K562 (cell line): ENCODE data around the gene NUDT1. TPM values are rescaled to one million over a fixed set of nuclear protein-coding genes. Genes with fewer than 3 reads are reported as not detected.

Experiments
- ATAC-seq: fragments of 200-7000 bp; cut with Tn5 transposase; 3 replicates; pipeline ENCODE4 v1.9.1; 2020; ENCODE audit warnings: moderate library complexity
- BruUV-seq: library from RNA; stranded (reverse); fragments of 400-500 nt; replicated peaks from 2 replicates; lab custom pipeline; 2021; lab: Mats Ljungman, UMichigan
- CTCF ChIA-PET: fragments of 300-600 bp; formaldehyde crosslinking; extraction: SDS; loops from one replicate; lab custom pipeline; 2021; ENCODE audit warnings: low intra/inter-chr PET ratio; lab: Yijun Ruan, JAX
- POLR2A ChIA-PET: fragments of 300-600, 350-650 bp; sonication (Branson Sonifier 250); formaldehyde crosslinking; extraction: SDS; loops from one replicate; lab custom pipeline; 2021; ENCODE audit warnings: antibody characterized with exemption, inconsistent platforms; lab: Yijun Ruan, JAX
- DNase-seq, 4 experiments: peaks; one replicate each; pipeline versions ENCODE4 v3.0.0 to v3.0.0-alpha.2; 2011 to 2018; ENCODE audit warnings: low spot score in 3 of 4, mixed read lengths in 3 of 4; ENCODE audit errors: extremely low read depth in 1 of 4
- FAIRE-seq: peaks from 2 replicates; lab custom pipeline; 2011; peaks lifted over from hg19 to GRCh38; lab: Jason Lieb, UNC
- H2AFZ ChIP-seq: 2 replicates; pipeline ENCODE4 v1.6.0; 2011; ENCODE audit warnings: low read depth, low read length, control low read depth, inconsistent platforms
- H3K27ac ChIP-seq: fragments of 200-600 bp; 3 replicates; pipeline ENCODE4 v1.8.0; 2011; ENCODE audit warnings: low read depth, mild to moderate bottlenecking, control low read depth, inconsistent platforms, low read length, moderate library complexity, mixed read lengths; ENCODE audit errors: extremely low read depth
- H3K27me3 ChIP-seq, 2 experiments: fragments of 300-600 bp in 1 of 2; 2 replicates in 1 of 2; 3 replicates in 1 of 2; pipeline versions ENCODE4 v1.6.0 to v1.8.0; 2011; ENCODE audit warnings: inconsistent platforms in 2 of 2, low read length in 2 of 2, mild to moderate bottlenecking in 1 of 2, mixed read lengths in 1 of 2, moderate library complexity in 1 of 2; ENCODE audit not compliant: control insufficient read depth in 2 of 2, insufficient read depth in 2 of 2
- H3K36me3 ChIP-seq: fragments of 300-600 bp; 3 replicates; pipeline ENCODE4 v1.8.0; 2011; ENCODE audit warnings: mild to moderate bottlenecking, low read length, inconsistent platforms; ENCODE audit not compliant: control insufficient read depth, insufficient read depth
- H3K4me1 ChIP-seq, 2 experiments: fragments of 200-600 bp in 1 of 2; replicated peaks in 1 of 2; 2 replicates in 1 of 2; 3 replicates in 1 of 2; pipeline versions ENCODE4 v1.5.1 to v1.8.0; 2011; ENCODE audit warnings: inconsistent platforms in 2 of 2, low read length in 2 of 2, mild to moderate bottlenecking in 1 of 2, mixed read lengths in 1 of 2, moderate library complexity in 1 of 2; ENCODE audit not compliant: control insufficient read depth in 2 of 2, insufficient read depth in 2 of 2
- H3K4me2 ChIP-seq: 2 replicates; pipeline ENCODE4 v1.6.1; 2011; ENCODE audit warnings: low read length, control low read depth, inconsistent platforms, mixed read lengths; ENCODE audit not compliant: insufficient read depth
- H3K4me3 ChIP-seq: fragments of 200-600 bp; sonication (generic), shearing (Covaris generic); 2 replicates; pipeline ENCODE4 v1.5.1; 2016; ENCODE audit warnings: control low read depth, inconsistent platforms
- H3K79me2 ChIP-seq: fragments of 200-600 bp; 3 replicates; pipeline ENCODE4 v1.8.0; 2011; ENCODE audit warnings: low read length, inconsistent platforms; ENCODE audit not compliant: control insufficient read depth, insufficient read depth
- H3K9ac ChIP-seq, 2 experiments: 2 replicates each; pipeline versions ENCODE4 v1.6.0 to v1.6.1; 2011; ENCODE audit warnings: low read depth in 2 of 2, low read length in 2 of 2, control low read depth in 1 of 2, inconsistent platforms in 1 of 2, mild to moderate bottlenecking in 1 of 2, mixed read lengths in 1 of 2; ENCODE audit not compliant: insufficient read depth in 1 of 2
- H3K9me1 ChIP-seq: one replicate; pipeline ENCODE4 v1.6.0; 2011; ENCODE audit warnings: inconsistent platforms, mild to moderate bottlenecking, low read length, moderate library complexity; ENCODE audit not compliant: control insufficient read depth, insufficient read depth
- H3K9me3 ChIP-seq: replicated peaks from 2 replicates; pipeline ENCODE4 v1.5.1; 2011; ENCODE audit warnings: low read depth, low read length, inconsistent platforms; ENCODE audit not compliant: control insufficient read depth, insufficient read depth
- H4K20me1 ChIP-seq: replicated peaks from 2 replicates; pipeline ENCODE4 v1.6.1; 2011; ENCODE audit warnings: low read length, inconsistent platforms, mixed read lengths; ENCODE audit not compliant: control insufficient read depth, insufficient read depth
- EZH2 ChIP-seq: IDR thresholded peaks from 2 replicates; pipeline ENCODE4 v1.6.1; 2012; ENCODE audit warnings: low read depth, mild to moderate bottlenecking, inconsistent platforms, low read length, borderline replicate concordance
- GTF2E2 ChIP-seq: fragments of 200-800 bp; sonication (Bioruptor generic); IDR thresholded peaks from 2 replicates; pipeline ENCODE4 v1.6.1; 2016; ENCODE audit warnings: missing genetic modification characterization, missing compliant biosample characterization
- KLF10 ChIP-seq: fragments of 250-450 bp; sonication (Bioruptor Pico); IDR thresholded peaks from 2 replicates; pipeline ENCODE4 v1.6.1; 2021; ENCODE audit warnings: matching md5 sums
- LARP7 ChIP-seq: fragments of 450-650 bp; IDR thresholded peaks from 2 replicates; pipeline ENCODE4 v1.6.1; 2016
- POLR2B ChIP-seq: fragments of 450-650 bp; IDR thresholded peaks from 2 replicates; pipeline ENCODE4 v1.6.1; 2018; ENCODE audit warnings: low read depth; ENCODE audit not compliant: partially characterized antibody
- SIX5 ChIP-seq, 2 experiments: IDR thresholded peaks; 2 replicates each; pipeline ENCODE4 v1.6.1; 2011; ENCODE audit warnings: low read length in 2 of 2, borderline replicate concordance in 1 of 2, low read depth in 1 of 2, mild to moderate bottlenecking in 1 of 2, moderate library complexity in 1 of 2; ENCODE audit not compliant: insufficient read depth in 1 of 2
- ZNF197 ChIP-seq: fragments of 200-800 bp; sonication (Bioruptor generic); IDR thresholded peaks from 2 replicates; pipeline ENCODE4 v1.6.1; 2016; ENCODE audit warnings: low read depth, missing genetic modification characterization, missing compliant biosample characterization
- ZNF57 ChIP-seq: fragments of 450-650 bp; formaldehyde crosslinking; IDR thresholded peaks from 2 replicates; pipeline ENCODE4 v1.4.0; 2020; ENCODE audit warnings: mild to moderate bottlenecking, moderate library complexity
- WGBS: fragments of 100-300 bp; shearing (Covaris generic); methylation state at CpG from one replicate; pipeline ENCODE4 v1.1.6; 2016; ENCODE audit warnings: low coverage, mixed read lengths; ENCODE audit not compliant: insufficient coverage; ENCODE audit errors: missing lambda C conversion rate; 5-methylcytosine and 5-hydroxymethylcytosine counted together
- in situ Hi-C: fragments of 300-500 bp; cut with MboI; formaldehyde crosslinking; loops from 4 replicates; pipeline ENCODE4 v1.15.0; 2018; ENCODE audit warnings: inconsistent platforms, mixed read lengths
- intact Hi-C: fragments of 100-400 bp; cut with micrococcal nuclease; formaldehyde crosslinking; loops from 2 replicates; pipeline ENCODE4 v1.14.2; 2022
- polyA plus RNA-seq, 8 experiments: library from polyadenylated mRNA; depleted of rRNA in 4 of 8; stranded (reverse) in 5 of 8; unstranded in 3 of 8; fragments of >200 nt; fragmentation: Nextera tagmentation in 2 of 8; fragmentation: Illumina TruSeq in 1 of 8; extraction: Ambion mirVana in 2 of 8; extraction: Trizol in 1 of 8; gene quantifications; 2 replicates each; pipeline versions ENCODE4 v1.2.1 to v1.2.3, GENCODE V29; 2011 to 2014; ENCODE audit warnings: inconsistent platforms in 1 of 8, missing spikeins in 1 of 8
- total RNA-seq, 7 experiments: library from RNA; depleted of rRNA in 6 of 7; stranded (reverse); fragments of >200 nt in 6 of 7; fragmentation: Illumina TruSeq in 2 of 7; extraction: Trizol in 2 of 7; gene quantifications; 2 replicates each; pipeline versions ENCODE4 v1.2.1 to v1.2.3, GENCODE V29; 2011 to 2021; ENCODE audit warnings: low replicate concordance in 1 of 7
- TF ChIP-seq, protein P1 (sequence below): IDR thresholded peaks from 2 replicates; pipeline ENCODE4 v1.6.1; 2012; ENCODE audit warnings: low read depth, low read length, improper control_type of control experiment, borderline replicate concordance
- TF ChIP-seq, protein P2 (sequence below): fragments of 450-650 bp; IDR thresholded peaks from 2 replicates; pipeline ENCODE4 v1.6.1; 2016; ENCODE audit warnings: mild to moderate bottlenecking

The NUDT1 gene
- total and polyA plus RNA-seq, 9 of the 15 experiments (the other 6 are each of a cell fraction or from before 2014, with no cell fraction given), result 5.3 to 73.3 (median 29.6) TPM

DNA sequence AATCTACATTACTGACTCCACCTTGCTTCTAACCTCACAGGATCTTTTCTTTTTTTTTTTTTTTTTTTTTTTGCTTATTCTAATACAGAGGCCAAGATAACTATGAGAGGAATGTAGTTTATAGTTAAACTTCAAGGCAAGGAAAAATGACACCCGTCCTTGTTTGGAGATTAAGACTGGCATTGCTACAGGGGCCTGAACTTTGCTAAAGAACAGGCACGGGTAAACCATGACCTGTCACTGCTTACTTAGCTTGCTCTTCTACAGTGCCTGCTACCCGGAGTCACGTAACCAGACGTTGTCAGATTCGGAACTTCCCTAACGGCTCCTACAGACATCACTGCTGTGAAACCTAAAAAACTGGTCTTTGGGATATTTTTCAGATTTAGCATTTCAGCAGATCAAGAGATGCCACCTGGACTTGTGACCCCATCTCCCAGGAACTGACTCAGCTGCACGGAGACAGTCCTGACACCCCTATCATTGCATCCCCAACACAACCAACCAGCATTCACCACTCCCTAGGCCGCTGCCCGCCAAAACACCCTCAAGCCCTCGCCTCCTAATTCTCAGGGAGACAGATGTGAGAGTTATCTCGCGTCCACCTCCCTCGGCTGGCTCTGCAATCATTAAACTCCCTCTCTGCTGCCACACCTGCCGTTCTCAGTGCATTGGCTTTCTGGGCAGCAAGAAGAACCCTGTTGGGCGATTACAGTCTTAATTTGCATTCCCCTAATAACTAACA is 36.8 kb upstream of the NUDT1 start:
- POLR2A ChIA-PET, result interaction anchor here (2.1 kb wide), 1 partner anchor 10 kb away, joined by 5 read pairs; no protein-coding TSS in a partner anchor
- no TSS peak for BruUV-seq
- CTCF ChIA-PET, result no interaction called here
- intact Hi-C loops (loop anchor here (10.0 kb wide), 1 partner anchor 630 kb away; the partner anchor contains the start of gene PSMG3), in situ Hi-C loops (loop anchor here (10.0 kb wide), 1 partner anchor 620 kb away; no protein-coding TSS in a partner anchor)
- Histone ChIP-seq H3K27me3 (no peaks in the 10 kb centered on the region), H2AFZ (no peak overlapping the region), H3K79me2 (no peaks in the 10 kb centered on the region), H3K9me1 (no peaks in the 10 kb centered on the region), H4K20me1 (no peaks in the 10 kb centered on the region; the same call in none of the 2 replicates), H3K4me3 (no peak overlapping the region), H3K4me1 (peaks cover 0 to 15% of the 10 kb centered on the region in 2 experiments; a peak in 1 of 5 replicates), H3K9ac (no peak overlapping the region), H3K9me3 (no peaks in the 10 kb centered on the region), H3K27ac (no peak overlapping the region), H3K36me3 (peaks cover 63% of the 10 kb centered on the region; the same call in 2 of the 3 replicates), H3K4me2 (no peak overlapping the region)
- no peak for FAIRE-seq
- WGBS, result 79% methylated on average over 16 of the region's 16 CpGs
- DNase-seq, result no peak
- no peak for ATAC-seq
- no peak for TF ChIP-seq SIX5 (IDR thresholded peaks at IDR 0.05; ENCODE audit: borderline replicate concordance in 1 of 2, insufficient read depth in 1 of 2, low read depth in 1 of 2, low read length in 2 of 2)
- no peak for TF ChIP-seq ZNF197 (CRISPR knock-in tag)
- no peak for TF ChIP-seq ZNF57
- TF ChIP-seq, protein P1, sequence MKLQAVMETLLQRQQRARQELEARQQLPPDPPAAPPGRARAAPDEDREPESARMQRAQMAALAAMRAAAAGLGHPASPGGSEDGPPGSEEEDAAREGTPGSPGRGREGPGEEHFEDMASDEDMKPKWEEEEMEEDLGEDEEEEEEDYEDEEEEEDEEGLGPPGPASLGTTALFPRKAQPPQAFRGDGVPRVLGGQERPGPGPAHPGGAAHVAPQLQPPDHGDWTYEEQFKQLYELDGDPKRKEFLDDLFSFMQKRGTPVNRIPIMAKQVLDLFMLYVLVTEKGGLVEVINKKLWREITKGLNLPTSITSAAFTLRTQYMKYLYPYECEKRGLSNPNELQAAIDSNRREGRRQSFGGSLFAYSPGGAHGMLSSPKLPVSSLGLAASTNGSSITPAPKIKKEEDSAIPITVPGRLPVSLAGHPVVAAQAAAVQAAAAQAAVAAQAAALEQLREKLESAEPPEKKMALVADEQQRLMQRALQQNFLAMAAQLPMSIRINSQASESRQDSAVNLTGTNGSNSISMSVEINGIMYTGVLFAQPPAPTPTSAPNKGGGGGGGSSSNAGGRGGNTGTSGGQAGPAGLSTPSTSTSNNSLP, result no peak
- TF ChIP-seq LARP7, result no peak
- TF ChIP-seq GTF2E2, result no peak
- TF ChIP-seq EZH2, result no peak
- TF ChIP-seq, protein P2, sequence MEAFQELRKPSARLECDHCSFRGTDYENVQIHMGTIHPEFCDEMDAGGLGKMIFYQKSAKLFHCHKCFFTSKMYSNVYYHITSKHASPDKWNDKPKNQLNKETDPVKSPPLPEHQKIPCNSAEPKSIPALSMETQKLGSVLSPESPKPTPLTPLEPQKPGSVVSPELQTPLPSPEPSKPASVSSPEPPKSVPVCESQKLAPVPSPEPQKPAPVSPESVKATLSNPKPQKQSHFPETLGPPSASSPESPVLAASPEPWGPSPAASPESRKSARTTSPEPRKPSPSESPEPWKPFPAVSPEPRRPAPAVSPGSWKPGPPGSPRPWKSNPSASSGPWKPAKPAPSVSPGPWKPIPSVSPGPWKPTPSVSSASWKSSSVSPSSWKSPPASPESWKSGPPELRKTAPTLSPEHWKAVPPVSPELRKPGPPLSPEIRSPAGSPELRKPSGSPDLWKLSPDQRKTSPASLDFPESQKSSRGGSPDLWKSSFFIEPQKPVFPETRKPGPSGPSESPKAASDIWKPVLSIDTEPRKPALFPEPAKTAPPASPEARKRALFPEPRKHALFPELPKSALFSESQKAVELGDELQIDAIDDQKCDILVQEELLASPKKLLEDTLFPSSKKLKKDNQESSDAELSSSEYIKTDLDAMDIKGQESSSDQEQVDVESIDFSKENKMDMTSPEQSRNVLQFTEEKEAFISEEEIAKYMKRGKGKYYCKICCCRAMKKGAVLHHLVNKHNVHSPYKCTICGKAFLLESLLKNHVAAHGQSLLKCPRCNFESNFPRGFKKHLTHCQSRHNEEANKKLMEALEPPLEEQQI, result no peak
- no peak for TF ChIP-seq KLF10 (CRISPR knock-in tag)
- no peak for TF ChIP-seq POLR2B
